ENCODE data around the gene KCNK3.

DNA sequence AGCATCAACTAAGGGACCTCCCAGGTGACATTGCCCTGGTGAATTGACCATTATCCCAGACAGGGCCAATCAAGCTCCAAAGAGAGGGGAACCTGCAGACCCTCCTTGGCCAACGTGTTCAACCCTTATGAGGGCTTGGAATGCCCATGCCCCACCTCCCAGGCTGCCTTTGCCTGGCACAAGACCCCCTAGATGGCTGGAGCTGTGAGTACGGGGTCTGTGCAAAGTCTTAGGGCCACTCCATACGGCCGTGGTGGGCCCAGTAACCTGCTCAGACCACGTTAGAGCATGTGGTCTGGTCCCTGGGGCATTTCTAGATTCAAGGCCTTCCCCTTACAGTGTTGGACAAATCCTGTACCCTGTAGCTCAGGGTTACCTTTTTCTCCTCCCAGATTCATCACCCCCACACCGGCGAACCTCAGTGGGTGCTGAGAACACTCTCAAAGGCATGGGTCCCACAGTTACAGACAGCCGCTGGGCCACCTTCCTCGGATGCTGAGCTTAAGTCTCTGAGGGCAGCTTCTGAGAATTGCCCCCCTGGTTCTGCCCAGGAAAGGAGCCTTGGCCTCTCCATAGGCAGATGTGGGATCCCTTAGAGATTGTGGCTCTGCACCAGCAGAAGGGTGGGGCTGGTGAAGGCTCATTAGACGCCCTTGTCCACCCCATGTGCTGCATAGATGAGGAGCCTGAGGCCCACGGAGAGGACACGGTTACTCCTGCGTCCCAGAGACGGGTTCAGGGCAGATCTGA is 18.3 kb upstream of the KCNK3 start:
- TF ChIP-seq TARDBP (IDR thresholded peaks at IDR 0.05; ENCODE audit: borderline replicate concordance) (no peak), EZH2 (IDR thresholded peaks at IDR 0.05; ENCODE audit: borderline replicate concordance, control insufficient read depth, low read depth, low read length) (no peak)
- TF ChIP-seq, protein P1, sequence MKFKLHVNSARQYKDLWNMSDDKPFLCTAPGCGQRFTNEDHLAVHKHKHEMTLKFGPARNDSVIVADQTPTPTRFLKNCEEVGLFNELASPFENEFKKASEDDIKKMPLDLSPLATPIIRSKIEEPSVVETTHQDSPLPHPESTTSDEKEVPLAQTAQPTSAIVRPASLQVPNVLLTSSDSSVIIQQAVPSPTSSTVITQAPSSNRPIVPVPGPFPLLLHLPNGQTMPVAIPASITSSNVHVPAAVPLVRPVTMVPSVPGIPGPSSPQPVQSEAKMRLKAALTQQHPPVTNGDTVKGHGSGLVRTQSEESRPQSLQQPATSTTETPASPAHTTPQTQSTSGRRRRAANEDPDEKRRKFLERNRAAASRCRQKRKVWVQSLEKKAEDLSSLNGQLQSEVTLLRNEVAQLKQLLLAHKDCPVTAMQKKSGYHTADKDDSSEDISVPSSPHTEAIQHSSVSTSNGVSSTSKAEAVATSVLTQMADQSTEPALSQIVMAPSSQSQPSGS (IDR thresholded peaks at IDR 0.05; ENCODE audit: low read length), result no peak
